GM12878 (cell line): ENCODE data around the gene SMOC2. TPM values are rescaled to one million over a fixed set of nuclear protein-coding genes. Genes with fewer than 3 reads are reported as not detected.

Experiments used
- ATAC-seq: fragments of 200-7000 bp; cut with Tn5 transposase; 3 replicates; pipeline ENCODE4 v1.9.1; 2020; ENCODE audit warnings: mild to moderate bottlenecking, moderate library complexity
- BruUV-seq: library from RNA; stranded (reverse); fragments of 400-500 nt; replicated peaks from 2 replicates; lab custom pipeline; 2021; lab: Mats Ljungman, UMichigan
- CTCF ChIA-PET: fragments of 300-600 bp; sonication (Branson Sonifier 250); formaldehyde crosslinking; extraction: SDS; loops from one replicate; lab custom pipeline; 2021; ENCODE audit warnings: inconsistent platforms; lab: Yijun Ruan, JAX
- POLR2A ChIA-PET: fragments of 350-600 bp; formaldehyde crosslinking; extraction: SDS; loops from one replicate; lab custom pipeline; 2021; ENCODE audit warnings: inconsistent platforms; lab: Charles Lee
- RAD21 ChIA-PET: fragments of 300-600 bp; sonication (Branson Sonifier 250); formaldehyde crosslinking; loops from one replicate; lab custom pipeline; 2023; ENCODE audit warnings: antibody characterized with exemption; ENCODE audit not compliant: unreplicated experiment; lab: Charles Lee
- SMC1A ChIA-PET: fragments of 300-600 bp; sonication (Branson Sonifier 250); formaldehyde crosslinking; loops from one replicate; lab custom pipeline; 2023; ENCODE audit not compliant: unreplicated experiment, uncharacterized antibody; lab: Charles Lee
- DNase-seq: peaks from one replicate; pipeline ENCODE4 v3.0.0-alpha.2; 2011; ENCODE audit warnings: low read depth, low spot score
- FAIRE-seq: peaks from 3 replicates; lab custom pipeline; 2011; peaks lifted over from hg19 to GRCh38; lab: Jason Lieb, UNC
- H2AFZ ChIP-seq: 2 replicates; pipeline ENCODE4 v1.6.0; 2011; ENCODE audit warnings: low read depth, low read length, control low read depth; ENCODE audit not compliant: control insufficient read depth
- H3K27ac ChIP-seq: 2 replicates; pipeline ENCODE4 v1.5.1; 2011; ENCODE audit warnings: control low read depth; ENCODE audit not compliant: control insufficient read depth, insufficient read depth
- H3K27me3 ChIP-seq, 2 experiments: replicated peaks in 1 of 2; 2 replicates each; pipeline versions ENCODE4 v1.6.0 to v1.6.1; 2011; ENCODE audit warnings: low read length in 1 of 2; ENCODE audit not compliant: control insufficient read depth in 2 of 2, insufficient read depth in 2 of 2
- H3K36me3 ChIP-seq, 2 experiments: 2 replicates each; pipeline ENCODE4 v1.5.1; 2011; ENCODE audit warnings: low read length in 1 of 2; ENCODE audit not compliant: control insufficient read depth in 2 of 2, insufficient read depth in 2 of 2
- H3K4me1 ChIP-seq: 2 replicates; pipeline ENCODE4 v1.6.1; 2011; ENCODE audit warnings: mild to moderate bottlenecking, low read length, moderate library complexity, mixed read lengths; ENCODE audit not compliant: control insufficient read depth, insufficient read depth
- H3K4me2 ChIP-seq: 2 replicates; pipeline ENCODE4 v1.6.0; 2011; ENCODE audit warnings: control low read depth; ENCODE audit not compliant: control insufficient read depth, insufficient read depth
- H3K4me3 ChIP-seq: fragments of 200-600 bp; sonication (generic); 2 replicates; pipeline ENCODE4 v1.5.1; 2016
- H3K79me2 ChIP-seq: 2 replicates; pipeline ENCODE4 v1.6.0; 2011; ENCODE audit warnings: low read length; ENCODE audit not compliant: control insufficient read depth, insufficient read depth
- H3K9ac ChIP-seq: 2 replicates; pipeline ENCODE4 v1.8.0; 2011; ENCODE audit warnings: low read length, control low read depth, mixed read lengths; ENCODE audit not compliant: control insufficient read depth, insufficient read depth
- H3K9me3 ChIP-seq: replicated peaks from 3 replicates; pipeline ENCODE4 v1.5.1; 2011; ENCODE audit warnings: mild to moderate bottlenecking, low read length; ENCODE audit not compliant: control insufficient read depth, insufficient read depth
- H4K20me1 ChIP-seq: 2 replicates; pipeline ENCODE4 v1.6.0; 2011; ENCODE audit not compliant: control insufficient read depth, insufficient read depth
- ASH2L ChIP-seq: fragments of 300-600, 200-600 bp; sonication (generic); IDR thresholded peaks from 2 replicates; pipeline ENCODE4 v1.6.1; 2017; ENCODE audit warnings: low read depth, mild to moderate bottlenecking, borderline replicate concordance
- BACH1 ChIP-seq: fragments of 450-650 bp; IDR thresholded peaks from 2 replicates; pipeline ENCODE4 v1.6.1; 2017; ENCODE audit warnings: mild to moderate bottlenecking, borderline replicate concordance
- BHLHE40 ChIP-seq, 2 experiments: fragments of 450-650 bp in 1 of 2; IDR thresholded peaks; 2 replicates each; pipeline ENCODE4 v1.6.1; 2011 to 2017; ENCODE audit warnings: low read depth in 2 of 2, borderline replicate concordance in 1 of 2, improper control_type of control experiment in 1 of 2, low read length in 1 of 2, mild to moderate bottlenecking in 1 of 2
- BRCA1 ChIP-seq: IDR thresholded peaks from 2 replicates; pipeline ENCODE4 v1.6.1; 2011; ENCODE audit warnings: low read depth, low read length, improper control_type of control experiment
- EGR1 ChIP-seq, 2 experiments: IDR thresholded peaks; 1 replicate in 1 of 2; 2 replicates in 1 of 2; pipeline ENCODE4 v1.6.1; 2011 to 2012; ENCODE audit warnings: low read depth in 2 of 2, low read length in 2 of 2, borderline replicate concordance in 1 of 2, mild to moderate bottlenecking in 1 of 2, moderate library complexity in 1 of 2
- EZH2 ChIP-seq: IDR thresholded peaks from 2 replicates; pipeline ENCODE4 v1.6.1; 2012; ENCODE audit warnings: low read depth, mild to moderate bottlenecking, control low read depth, inconsistent platforms, low read length, borderline replicate concordance; ENCODE audit not compliant: control insufficient read depth
- FOXM1 ChIP-seq: IDR thresholded peaks from 2 replicates; pipeline ENCODE4 v1.6.1; 2012; ENCODE audit warnings: low read depth, mild to moderate bottlenecking, inconsistent platforms, low read length, moderate library complexity
- GATAD2B ChIP-seq: fragments of 450-650 bp; conservative IDR thresholded peaks from 2 replicates; pipeline ENCODE4 v1.6.1; 2017; ENCODE audit warnings: low read depth, mild to moderate bottlenecking, moderate library complexity
- HDAC2 ChIP-seq: fragments of 200-600 bp; sonication (generic); IDR thresholded peaks from 2 replicates; pipeline ENCODE4 v1.6.1; 2017
- HDAC6 ChIP-seq: fragments of 200-600 bp; sonication (generic); IDR thresholded peaks from one replicate; pipeline ENCODE4 v1.8.0; 2017; ENCODE audit warnings: antibody characterized with exemption; ENCODE audit not compliant: unreplicated experiment
- KAT2A ChIP-seq: conservative IDR thresholded peaks from 2 replicates; pipeline ENCODE4 v1.6.1; 2011; ENCODE audit warnings: low read depth, low read length; ENCODE audit not compliant: control insufficient read depth
- RCOR1 ChIP-seq: conservative IDR thresholded peaks from 2 replicates; pipeline ENCODE4 v1.6.1; 2012; ENCODE audit warnings: low read depth, low read length, improper control_type of control experiment
- SUPT20H ChIP-seq: IDR thresholded peaks from 2 replicates; pipeline ENCODE4 v1.6.1; 2011; ENCODE audit warnings: low read depth, mild to moderate bottlenecking, low read length, moderate library complexity, borderline replicate concordance; ENCODE audit not compliant: control insufficient read depth
- YY1 ChIP-seq: IDR thresholded peaks from 2 replicates; pipeline ENCODE4 v1.6.1; 2011; ENCODE audit warnings: low read depth, mild to moderate bottlenecking, low read length
- ZNF384 ChIP-seq: IDR thresholded peaks from 2 replicates; pipeline ENCODE4 v1.6.1; 2012; ENCODE audit warnings: low read depth, mild to moderate bottlenecking, low read length, improper control_type of control experiment, borderline replicate concordance
- WGBS: methylation state at CpG from one replicate; pipeline ENCODE4 v1.1.6; 2016; ENCODE audit warnings: low lambda C conversion rate; ENCODE audit not compliant: insufficient replicate concordance, insufficient coverage; ENCODE audit errors: missing lambda C conversion rate; 5-methylcytosine and 5-hydroxymethylcytosine counted together
- in situ Hi-C: fragments of 300-500 bp; cut with MboI; formaldehyde crosslinking; loops from 9 replicates; pipeline ENCODE4 v1.14.3; 2018; ENCODE audit warnings: mixed read lengths
- intact Hi-C: fragments of 100-400 bp; cut with micrococcal nuclease; formaldehyde crosslinking; loops from one replicate; pipeline ENCODE4 v1.14.2; 2022; ENCODE audit not compliant: unreplicated experiment
- polyA plus RNA-seq, 11 experiments: library from polyadenylated mRNA; depleted of rRNA in 4 of 11; unstranded in 6 of 11; stranded (reverse) in 5 of 11; fragments of >200 nt; fragmentation: Nextera tagmentation in 4 of 11; fragmentation: Illumina TruSeq in 1 of 11; extraction: Ambion mirVana in 4 of 11; extraction: Trizol in 1 of 11; gene quantifications; 1 replicate in 1 of 11; 2 replicates in 10 of 11; pipeline versions ENCODE4 v1.2.1 to v1.2.3, GENCODE V29; 2011 to 2016; ENCODE audit warnings: inconsistent platforms in 2 of 11, missing spikeins in 2 of 11, low read depth in 1 of 11
- total RNA-seq, 4 experiments: library from RNA; depleted of rRNA in 3 of 4; stranded (reverse); fragments of >200 nt in 3 of 4; fragmentation: Illumina TruSeq in 1 of 4; extraction: Trizol in 1 of 4; gene quantifications; 2 replicates each; pipeline versions ENCODE4 v1.2.1 to v1.2.3, GENCODE V29; 2013 to 2021
- TF ChIP-seq, protein P1 (sequence below): IDR thresholded peaks from 2 replicates; pipeline ENCODE4 v1.6.1; 2012; ENCODE audit warnings: low read depth, low read length, improper control_type of control experiment

Gene SMOC2
- total and polyA plus RNA-seq, 10 of the 15 experiments (the other 5 are each of a cell fraction or from before 2014, with no cell fraction given), result 0.10 to 0.12 TPM; not detected in 8

DNA sequence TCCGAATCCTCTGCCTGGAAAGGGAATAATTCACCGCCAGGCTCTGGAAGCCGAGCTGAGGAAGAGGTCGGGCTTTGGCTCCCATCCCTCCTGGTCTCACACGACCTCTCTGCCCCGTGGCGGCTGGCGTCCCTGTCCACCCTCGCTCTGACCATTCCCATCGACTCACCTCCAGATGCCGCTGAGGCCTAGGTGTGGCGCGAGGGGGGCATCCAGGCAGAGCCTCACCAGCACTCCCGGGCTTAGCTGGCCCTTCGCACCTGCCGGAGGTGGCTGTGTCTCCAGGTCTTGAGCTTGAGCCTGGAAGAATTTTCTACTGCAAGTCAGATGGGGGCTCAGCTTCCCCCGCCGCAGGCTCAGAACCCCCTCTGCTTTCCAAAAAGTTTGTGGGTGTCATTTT, 28.5 kb upstream of the SMOC2 start:
- no TSS peak for BruUV-seq
- H3K9me3 ChIP-seq, result no peaks in the 10 kb centered on the region; the same call in 2 of the 3 replicates
- H3K36me3 ChIP-seq, result no peaks in the 10 kb centered on the region
- 81% methylated on average over 18 of the region's 18 CpGs for WGBS
- in situ Hi-C loops (no loop called here), intact Hi-C loops (no loop called here)
- no peak for TF ChIP-seq BRCA1
- no peak for TF ChIP-seq RCOR1
- no peak for TF ChIP-seq BACH1
- TF ChIP-seq SUPT20H, result no peak
- TF ChIP-seq YY1, result no peak
- TF ChIP-seq ASH2L, result no peak
- TF ChIP-seq HDAC2, result no peak
- TF ChIP-seq EGR1 (IDR thresholded peaks at IDR 0.05; ENCODE audit: borderline replicate concordance in 1 of 2, low read depth in 2 of 2, low read length in 2 of 2), result no peak
- no peak for TF ChIP-seq KAT2A
- no peak for TF ChIP-seq GATAD2B
- TF ChIP-seq, protein P1, sequence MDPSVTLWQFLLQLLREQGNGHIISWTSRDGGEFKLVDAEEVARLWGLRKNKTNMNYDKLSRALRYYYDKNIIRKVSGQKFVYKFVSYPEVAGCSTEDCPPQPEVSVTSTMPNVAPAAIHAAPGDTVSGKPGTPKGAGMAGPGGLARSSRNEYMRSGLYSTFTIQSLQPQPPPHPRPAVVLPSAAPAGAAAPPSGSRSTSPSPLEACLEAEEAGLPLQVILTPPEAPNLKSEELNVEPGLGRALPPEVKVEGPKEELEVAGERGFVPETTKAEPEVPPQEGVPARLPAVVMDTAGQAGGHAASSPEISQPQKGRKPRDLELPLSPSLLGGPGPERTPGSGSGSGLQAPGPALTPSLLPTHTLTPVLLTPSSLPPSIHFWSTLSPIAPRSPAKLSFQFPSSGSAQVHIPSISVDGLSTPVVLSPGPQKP, result no peak
- TF ChIP-seq FOXM1, result no peak
- no peak for TF ChIP-seq HDAC6
- no peak for TF ChIP-seq EZH2
- no peak for TF ChIP-seq ZNF384
- no peak for TF ChIP-seq BHLHE40 (IDR thresholded peaks at IDR 0.05; ENCODE audit: borderline replicate concordance in 1 of 2, low read depth in 2 of 2, low read length in 1 of 2)
- no peak overlapping the region for H3K27ac ChIP-seq
- no peak overlapping the region for H2AFZ ChIP-seq
- no peak overlapping the region for H3K4me3 ChIP-seq
- RAD21 ChIA-PET, result no interaction called here
- CTCF ChIA-PET, result no interaction called here
- no peak overlapping the region for H3K9ac ChIP-seq
- ATAC-seq, result no peak
- no peak overlapping the region for H3K4me2 ChIP-seq
- FAIRE-seq, result no peak
- H3K4me1 ChIP-seq, result no peaks in the 10 kb centered on the region
- no peak for DNase-seq
- no peaks in the 10 kb centered on the region for H4K20me1 ChIP-seq
- SMC1A ChIA-PET, result no interaction called here
- H3K79me2 ChIP-seq, result no peaks in the 10 kb centered on the region
- H3K27me3 ChIP-seq, result no peaks in the 10 kb centered on the region
- POLR2A ChIA-PET, result no interaction called here
